ENCODE results near the gene ZNF20. TPM values are rescaled to one million over a fixed set of nuclear protein-coding genes. Genes with fewer than 3 reads are reported as not detected.

The ZNF20 gene
- total RNA-seq, 1 donor from 2014 or later, result 6.2 TPM

DNA sequence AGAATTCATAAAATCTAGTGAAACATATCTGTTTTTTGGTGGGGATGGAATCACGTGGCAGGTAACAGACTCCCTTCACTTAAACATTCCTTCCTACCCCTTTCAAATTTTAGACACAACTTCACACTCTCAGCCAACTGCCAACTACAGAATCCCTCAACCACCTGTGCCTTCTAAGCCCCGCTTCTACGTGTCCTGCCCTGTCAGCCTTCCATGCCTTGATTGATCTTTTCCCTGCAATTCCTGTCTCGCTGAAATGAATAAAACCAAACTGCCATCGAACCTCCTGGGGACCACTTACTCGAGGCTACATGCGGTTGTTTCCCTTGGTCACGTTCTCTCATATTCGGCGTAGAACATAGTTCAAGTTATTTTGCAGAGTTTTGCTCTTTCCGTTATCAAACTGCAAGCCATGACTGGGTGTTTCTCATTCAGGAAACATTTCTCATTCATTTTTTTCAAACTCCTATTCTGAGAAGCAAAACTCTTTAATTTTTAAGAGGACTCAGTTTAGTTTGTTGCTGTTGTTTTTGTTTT is 15.2 kb upstream of the ZNF20 start:
- TF ChIP-seq, protein P1, sequence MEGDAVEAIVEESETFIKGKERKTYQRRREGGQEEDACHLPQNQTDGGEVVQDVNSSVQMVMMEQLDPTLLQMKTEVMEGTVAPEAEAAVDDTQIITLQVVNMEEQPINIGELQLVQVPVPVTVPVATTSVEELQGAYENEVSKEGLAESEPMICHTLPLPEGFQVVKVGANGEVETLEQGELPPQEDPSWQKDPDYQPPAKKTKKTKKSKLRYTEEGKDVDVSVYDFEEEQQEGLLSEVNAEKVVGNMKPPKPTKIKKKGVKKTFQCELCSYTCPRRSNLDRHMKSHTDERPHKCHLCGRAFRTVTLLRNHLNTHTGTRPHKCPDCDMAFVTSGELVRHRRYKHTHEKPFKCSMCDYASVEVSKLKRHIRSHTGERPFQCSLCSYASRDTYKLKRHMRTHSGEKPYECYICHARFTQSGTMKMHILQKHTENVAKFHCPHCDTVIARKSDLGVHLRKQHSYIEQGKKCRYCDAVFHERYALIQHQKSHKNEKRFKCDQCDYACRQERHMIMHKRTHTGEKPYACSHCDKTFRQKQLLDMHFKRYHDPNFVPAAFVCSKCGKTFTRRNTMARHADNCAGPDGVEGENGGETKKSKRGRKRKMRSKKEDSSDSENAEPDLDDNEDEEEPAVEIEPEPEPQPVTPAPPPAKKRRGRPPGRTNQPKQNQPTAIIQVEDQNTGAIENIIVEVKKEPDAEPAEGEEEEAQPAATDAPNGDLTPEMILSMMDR (IDR thresholded peaks at IDR 0.05; ENCODE audit: unreplicated experiment), result no peak
- peak overlapping the region; percentile 68 for H3K27ac Mint-ChIP-seq (ENCODE audit: unreplicated experiment)
- H3K4me1 Mint-ChIP-seq (ENCODE audit: unreplicated experiment), result peaks cover 16% of the 10 kb centered on the region
- peaks cover 16% of the 10 kb centered on the region for H3K36me3 Mint-ChIP-seq (ENCODE audit: low read depth, unreplicated experiment)
- H3K27me3 Mint-ChIP-seq (ENCODE audit: unreplicated experiment), result peaks cover 6% of the 10 kb centered on the region
- H3K4me3 Mint-ChIP-seq (ENCODE audit: unreplicated experiment), result peak overlapping the region; percentile 87
- no peak for DNase-seq (ENCODE audit: low spot score)
- no peaks in the 10 kb centered on the region for H3K9me3 Mint-ChIP-seq (ENCODE audit: unreplicated experiment)

DNA sequence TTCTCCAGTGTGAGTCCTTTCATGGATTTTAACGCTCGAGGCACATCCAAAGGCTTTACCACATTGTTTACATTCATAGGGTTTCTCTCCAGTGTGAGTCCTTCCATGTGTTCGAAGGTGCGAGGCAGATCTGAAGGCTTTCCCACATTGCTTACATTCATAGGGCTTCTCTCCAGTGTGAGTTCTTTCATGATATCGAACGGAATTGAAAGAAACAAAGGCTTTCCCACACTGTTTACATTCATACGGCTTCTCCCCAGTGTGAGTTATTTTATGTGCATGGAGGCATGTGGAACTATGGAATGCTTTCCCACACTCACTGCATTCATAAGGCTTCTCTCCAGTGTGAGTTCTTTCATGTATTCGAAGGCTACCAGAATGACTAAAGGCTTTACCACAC is 5.2 kb upstream of the ZNF20 start:
- H3K4me1 Mint-ChIP-seq (ENCODE audit: unreplicated experiment), result peaks cover 10% of the 10 kb centered on the region
- peaks cover 54% of the 10 kb centered on the region for H3K36me3 Mint-ChIP-seq (ENCODE audit: low read depth, unreplicated experiment)
- TF ChIP-seq, protein P1 (IDR thresholded peaks at IDR 0.05; ENCODE audit: unreplicated experiment), result no peak
- H3K4me3 Mint-ChIP-seq (ENCODE audit: unreplicated experiment), result peak overlapping the region; percentile 68
- peaks cover 3% of the 10 kb centered on the region for H3K27me3 Mint-ChIP-seq (ENCODE audit: unreplicated experiment)
- no peak overlapping the region for H3K27ac Mint-ChIP-seq (ENCODE audit: unreplicated experiment)
- peaks cover 15% of the 10 kb centered on the region for H3K9me3 Mint-ChIP-seq (ENCODE audit: unreplicated experiment)
- DNase-seq (ENCODE audit: low spot score), result no peak

DNA sequence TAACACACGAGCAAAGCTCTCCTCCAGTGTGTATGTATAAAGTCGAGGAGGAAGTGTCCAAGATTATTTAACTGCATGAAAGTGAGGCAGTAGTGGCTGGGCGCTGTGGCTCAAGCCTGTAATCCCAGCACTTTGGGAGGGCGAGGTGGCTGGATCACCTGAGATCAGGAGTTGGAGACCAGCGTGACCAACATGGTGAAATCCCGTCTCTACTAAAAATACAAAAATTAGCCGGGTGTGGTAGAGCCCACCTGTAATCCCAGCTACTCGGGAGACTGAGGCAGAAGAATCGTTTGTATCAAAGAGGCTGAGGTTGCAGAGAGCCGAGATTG is 1.2 kb upstream of the ZNF20 start:
- peaks cover 17% of the 10 kb centered on the region for H3K4me1 Mint-ChIP-seq (ENCODE audit: unreplicated experiment)
- H3K36me3 Mint-ChIP-seq (ENCODE audit: low read depth, unreplicated experiment), result peaks cover 49% of the 10 kb centered on the region
- peak overlapping the region; percentile 97 for H3K27ac Mint-ChIP-seq (ENCODE audit: unreplicated experiment)
- H3K9me3 Mint-ChIP-seq (ENCODE audit: unreplicated experiment), result peaks cover 8% of the 10 kb centered on the region
- TF ChIP-seq, protein P1 (IDR thresholded peaks at IDR 0.05; ENCODE audit: unreplicated experiment), result peak; percentile 47
- H3K27me3 Mint-ChIP-seq (ENCODE audit: unreplicated experiment), result peaks cover 5% of the 10 kb centered on the region
- no peak for DNase-seq (ENCODE audit: low spot score)
- peak overlapping the region; percentile 93 for H3K4me3 Mint-ChIP-seq (ENCODE audit: unreplicated experiment)

DNA sequence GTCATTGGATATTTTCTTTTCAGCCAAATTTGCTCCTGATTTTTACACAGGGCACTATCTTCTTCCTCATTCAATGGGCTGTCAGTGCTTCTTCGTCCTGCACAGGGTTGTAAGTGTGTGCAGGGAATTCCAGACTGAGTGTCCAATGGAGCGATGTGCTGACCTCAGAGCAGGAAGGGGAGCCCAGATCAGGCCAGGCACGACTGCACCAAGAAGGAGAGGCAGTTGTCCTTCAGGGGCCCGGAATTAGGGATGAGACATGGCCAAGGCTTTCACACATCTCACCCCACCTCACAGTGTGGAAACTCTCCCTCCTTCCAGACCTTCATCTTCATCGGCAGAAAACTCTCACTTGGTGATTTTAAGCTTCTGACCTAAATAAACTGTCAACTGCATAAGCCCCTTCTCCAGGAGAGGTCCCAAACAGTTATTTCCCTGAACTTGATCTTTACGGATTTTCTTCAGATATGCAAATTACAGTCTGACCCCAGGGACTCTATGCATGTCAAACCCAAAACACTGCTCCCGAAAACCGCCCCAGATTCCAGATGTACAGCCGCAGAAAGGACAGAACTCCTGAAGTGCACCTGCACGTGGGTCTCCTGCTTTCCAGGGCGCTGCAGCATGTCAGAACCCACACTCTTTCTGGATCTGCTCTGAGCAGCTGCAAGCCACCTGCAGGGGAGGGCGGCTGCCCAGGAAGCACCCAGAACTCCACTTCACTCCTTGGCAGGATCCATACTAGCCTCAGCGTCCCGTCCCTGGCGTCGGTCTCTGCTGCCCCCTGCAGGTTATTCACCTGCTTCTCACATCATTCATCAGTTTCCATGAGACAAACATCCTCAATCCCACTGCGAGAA is 625 bp upstream of the ZNF20 start:
- peaks cover 17% of the 10 kb centered on the region for H3K4me1 Mint-ChIP-seq (ENCODE audit: unreplicated experiment)
- H3K27ac Mint-ChIP-seq (ENCODE audit: unreplicated experiment), result peak overlapping the region; percentile 97
- H3K9me3 Mint-ChIP-seq (ENCODE audit: unreplicated experiment), result peaks cover 4% of the 10 kb centered on the region
- TF ChIP-seq, protein P1 (IDR thresholded peaks at IDR 0.05; ENCODE audit: unreplicated experiment), result peak; percentile 77
- H3K4me3 Mint-ChIP-seq (ENCODE audit: unreplicated experiment), result peak overlapping the region; percentile 93
- DNase-seq (ENCODE audit: low spot score), result peak; percentile 81
- H3K27me3 Mint-ChIP-seq (ENCODE audit: unreplicated experiment), result peaks cover 5% of the 10 kb centered on the region
- peaks cover 46% of the 10 kb centered on the region for H3K36me3 Mint-ChIP-seq (ENCODE audit: low read depth, unreplicated experiment)

DNA sequence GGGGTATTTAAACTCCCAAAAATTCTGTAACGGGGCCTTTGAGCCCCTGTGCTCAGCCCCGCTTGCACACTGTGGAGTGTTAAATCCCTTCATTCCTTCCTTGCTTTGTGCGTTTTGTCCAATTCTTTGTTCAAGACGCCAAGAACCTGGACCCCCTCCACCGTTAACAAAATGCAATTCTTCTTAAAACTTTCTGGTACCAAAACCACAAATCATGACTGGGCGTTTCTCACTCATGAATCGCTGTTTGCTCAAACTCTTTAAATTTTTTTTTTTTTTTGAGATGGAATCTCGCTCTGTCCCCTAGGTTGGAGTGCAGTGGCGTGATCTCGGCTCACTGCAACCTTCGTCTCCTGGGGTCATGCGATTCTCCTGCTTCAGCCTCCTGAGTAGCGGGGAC is 881 bp downstream of the ZNF20 start:
- DNase-seq (ENCODE audit: low spot score), result no peak
- peaks cover 51% of the 10 kb centered on the region for H3K36me3 Mint-ChIP-seq (ENCODE audit: low read depth, unreplicated experiment)
- TF ChIP-seq, protein P1 (IDR thresholded peaks at IDR 0.05; ENCODE audit: unreplicated experiment), result no peak
- H3K9me3 Mint-ChIP-seq (ENCODE audit: unreplicated experiment), result peaks cover 3% of the 10 kb centered on the region
- H3K27me3 Mint-ChIP-seq (ENCODE audit: unreplicated experiment), result peaks cover 7% of the 10 kb centered on the region
- H3K4me3 Mint-ChIP-seq (ENCODE audit: unreplicated experiment), result peak overlapping the region; percentile 93
- peak overlapping the region; percentile 97 for H3K27ac Mint-ChIP-seq (ENCODE audit: unreplicated experiment)
- peaks cover 17% of the 10 kb centered on the region for H3K4me1 Mint-ChIP-seq (ENCODE audit: unreplicated experiment)

Data from endothelial cell (in vitro differentiated cells).